Esophagus muscularis mucosa (tissue), 4 donors: Measurements from ENCODE around the gene C13orf42. TPM values are rescaled to one million over a fixed set of nuclear protein-coding genes. Genes with fewer than 3 reads are reported as not detected.

Experiments used
- DNase-seq: peaks from one replicate; pipeline ENCODE4 v3.0.0-alpha.2; 2017; ENCODE audit errors: extremely low spot score
- H3K27ac ChIP-seq, 4 donors: fragments of 200-600 bp; sonication (generic); replicated peaks in 1 of 4; 1 replicate in 3 of 4; 2 replicates in 1 of 4; pipeline ENCODE4 v1.5.1; 2016 to 2019; ENCODE audit warnings: mild to moderate bottlenecking in 1 of 4
- H3K27me3 ChIP-seq, 4 donors: fragments of 200-600 bp; sonication (generic); one replicate each; pipeline versions ENCODE4 v1.5.1 to v1.6.0; 2016 to 2019
- H3K36me3 ChIP-seq, 4 donors: fragments of 200-600 bp; sonication (generic); one replicate each; pipeline ENCODE4 v1.5.1; 2016 to 2019
- H3K4me1 ChIP-seq, 4 donors: fragments of 200-600 bp; sonication (generic); one replicate each; pipeline ENCODE4 v1.5.1; 2016 to 2019
- H3K4me3 ChIP-seq, 4 donors: fragments of 200-600 bp; sonication (generic); 1 replicate in 2 of 4; 2 replicates in 2 of 4; pipeline ENCODE4 v1.5.1; 2016 to 2019; ENCODE audit warnings: mild to moderate bottlenecking in 4 of 4, moderate library complexity in 1 of 4
- H3K9me3 ChIP-seq, 4 donors: fragments of 200-600 bp; sonication (generic); 1 replicate in 3 of 4; 2 replicates in 1 of 4; pipeline ENCODE4 v1.5.1; 2016 to 2019
- CTCF ChIP-seq, 3 experiments: fragments of 200-600 bp in 2 of 3; fragments of 450-650 bp in 1 of 3; sonication (generic) in 2 of 3; IDR thresholded peaks; one replicate each; pipeline ENCODE4 v1.5.1; 2017 to 2019; ENCODE audit warnings: antibody characterized with exemption in 3 of 3, mild to moderate bottlenecking in 2 of 3, moderate library complexity in 1 of 3
- EP300 ChIP-seq: sonication (generic); formaldehyde crosslinking; IDR thresholded peaks from one replicate; pipeline ENCODE4 v1.6.1; 2017; ENCODE audit warnings: antibody characterized with exemption
- POLR2A ChIP-seq: fragments of 450-650 bp; IDR thresholded peaks from one replicate; pipeline ENCODE4 v1.6.1; 2017; ENCODE audit warnings: antibody characterized with exemption, moderate library complexity, mild to moderate bottlenecking, low read depth
- POLR2AphosphoS5 ChIP-seq, 2 donors: sonication (generic); formaldehyde crosslinking; IDR thresholded peaks; one replicate each; pipeline ENCODE4 v1.6.1; 2017; ENCODE audit warnings: antibody characterized with exemption in 2 of 2
- WGBS: methylation state at CpG from one replicate; pipeline ENCODE4 v1.1.5; 2018; 5-methylcytosine and 5-hydroxymethylcytosine counted together
- intact Hi-C: fragments of 100-400 bp; cut with DNase I; formaldehyde crosslinking; loops from one replicate; pipeline ENCODE4 v1.15.1; 2023
- total RNA-seq, 4 donors: library from RNA; depleted of rRNA; stranded (reverse); fragments of >200 nt; gene quantifications; one replicate each; pipeline versions ENCODE4 v1.1.0 to v1.2.1, GENCODE V29; 2016

Gene C13orf42
- total RNA-seq, 4 donors from 2014 or later, result not detected

GRCh38 chr13:51155776-51156515 is 44.9 kb upstream of the C13orf42 start:
- WGBS, result 90% methylated on average over 8 of the region's 8 CpGs
- intact Hi-C loops, result loop anchor here (5.0 kb wide), 1 partner anchor 56 kb away; no protein-coding TSS in a partner anchor

GRCh38 chr13:51155161-51155560 is 44.1 kb upstream of the C13orf42 start:
- Histone ChIP-seq H3K4me3 (no peak overlapping the region), H3K27me3 (no peaks in the 10 kb centered on the region), H3K4me1 (peaks cover 0 to 13% (median 10%) of the 10 kb centered on the region in 4 donors), H3K9me3 (no peaks in the 10 kb centered on the region), H3K36me3 (no peaks in the 10 kb centered on the region), H3K27ac (no peak overlapping the region)
- peak; percentile 10 for DNase-seq
- intact Hi-C loops, result loop anchor here (5.0 kb wide), 1 partner anchor 57 kb away; no protein-coding TSS in a partner anchor
- 100% methylated on average over 1 of the region's 1 CpG for WGBS
- TF ChIP-seq POLR2AphosphoS5 (IDR thresholded peaks at IDR 0.05), result no peak
- TF ChIP-seq EP300, result no peak
- TF ChIP-seq CTCF (IDR thresholded peaks at IDR 0.05), result no peak
- no peak for TF ChIP-seq POLR2A

More at GRCh38 chr13:51155776-51156515, 44.9 kb upstream of the C13orf42 start:
- Histone ChIP-seq H3K36me3 (no peaks in the 10 kb centered on the region), H3K27ac (no peak overlapping the region), H3K4me3 (no peak overlapping the region), H3K27me3 (no peaks in the 10 kb centered on the region), H3K9me3 (no peaks in the 10 kb centered on the region), H3K4me1 (peaks cover 0 to 13% (median 10%) of the 10 kb centered on the region in 4 donors)
- TF ChIP-seq EP300, result no peak
- no peak for TF ChIP-seq POLR2A
- no peak for TF ChIP-seq POLR2AphosphoS5 (IDR thresholded peaks at IDR 0.05)
- no peak for TF ChIP-seq CTCF (IDR thresholded peaks at IDR 0.05)
- DNase-seq, result no peak

- Histone ChIP-seq H3K27ac (peak overlapping the region in 1 of 4 donors; percentile 32), H3K27me3 (no peaks in the 10 kb centered on the region), H3K9me3 (no peaks in the 10 kb centered on the region), H3K4me3 (peak overlapping the region in 1 of 4 donors; percentile 25), H3K36me3 (no peaks in the 10 kb centered on the region), H3K4me1 (peaks cover 0 to 13% (median 10%) of the 10 kb centered on the region in 4 donors)
- 66% methylated on average over 7 of the region's 7 CpGs for WGBS
- DNase-seq, result peak; percentile 53
- intact Hi-C loops, result no loop called here
- no peak for TF ChIP-seq POLR2A
- peak in 1 of 2 donors; percentile 13 for TF ChIP-seq POLR2AphosphoS5 (IDR thresholded peaks at IDR 0.05)
Observed at GRCh38 chr13:51154029-51154555, 43.0 kb upstream of the C13orf42 start.

- no peak for TF ChIP-seq CTCF (IDR thresholded peaks at IDR 0.05)
- TF ChIP-seq POLR2A, result no peak
- TF ChIP-seq POLR2AphosphoS5 (IDR thresholded peaks at IDR 0.05), result no peak
- TF ChIP-seq EP300, result no peak
- WGBS, result 93% methylated on average over 8 of the region's 8 CpGs
- Histone ChIP-seq H3K27ac (no peak overlapping the region), H3K4me1 (peaks cover 0 to 17% (median 13%) of the 10 kb centered on the region in 4 donors), H3K4me3 (no peak overlapping the region), H3K27me3 (no peaks in the 10 kb centered on the region), H3K36me3 (no peaks in the 10 kb centered on the region), H3K9me3 (no peaks in the 10 kb centered on the region)
- no peak for DNase-seq
- intact Hi-C loops, result no loop called here
Observed at GRCh38 chr13:51153527-51153926, 42.5 kb upstream of the C13orf42 start.

GRCh38 chr13:51152701-51153100 is 41.6 kb upstream of the C13orf42 start:
- no peaks in the 10 kb centered on the region for H3K9me3 ChIP-seq
- no peak overlapping the region for H3K4me3 ChIP-seq
- 100% methylated on average over 3 of the region's 5 CpGs for WGBS
- intact Hi-C loops, result no loop called here
- TF ChIP-seq POLR2AphosphoS5 (IDR thresholded peaks at IDR 0.05) (no peak), POLR2A (no peak), CTCF (IDR thresholded peaks at IDR 0.05) (no peak), EP300 (no peak)
- H3K36me3 ChIP-seq, result no peaks in the 10 kb centered on the region
- peaks cover 0 to 19% (median 13%) of the 10 kb centered on the region in 4 donors for H3K4me1 ChIP-seq
- DNase-seq, result peak; percentile 72
- H3K27ac ChIP-seq, result no peak overlapping the region
- no peaks in the 10 kb centered on the region for H3K27me3 ChIP-seq
